HCT116 (cell line): Measurements from ENCODE around the gene GRK5.

Experiments used
- CTCF ChIP-seq, 3 experiments: fragments of 200-600 bp in 1 of 3; sonication (generic) in 1 of 3; IDR thresholded peaks in 2 of 3; conservative IDR thresholded peaks in 1 of 3; 2 replicates each; pipeline ENCODE4 v1.5.1; 2012 to 2017; ENCODE audit warnings: low read depth in 2 of 3, low read length in 2 of 3, antibody characterized with exemption in 1 of 3, borderline replicate concordance in 1 of 3, control low read depth in 1 of 3, mild to moderate bottlenecking in 1 of 3, mixed read lengths in 1 of 3, mixed run types in 1 of 3, moderate library complexity in 1 of 3; ENCODE audit not compliant: insufficient read depth in 1 of 3
- ZFX ChIP-seq: fragments of 450-650 bp; IDR thresholded peaks from 2 replicates; pipeline ENCODE4 v1.6.1; 2017

DNA sequence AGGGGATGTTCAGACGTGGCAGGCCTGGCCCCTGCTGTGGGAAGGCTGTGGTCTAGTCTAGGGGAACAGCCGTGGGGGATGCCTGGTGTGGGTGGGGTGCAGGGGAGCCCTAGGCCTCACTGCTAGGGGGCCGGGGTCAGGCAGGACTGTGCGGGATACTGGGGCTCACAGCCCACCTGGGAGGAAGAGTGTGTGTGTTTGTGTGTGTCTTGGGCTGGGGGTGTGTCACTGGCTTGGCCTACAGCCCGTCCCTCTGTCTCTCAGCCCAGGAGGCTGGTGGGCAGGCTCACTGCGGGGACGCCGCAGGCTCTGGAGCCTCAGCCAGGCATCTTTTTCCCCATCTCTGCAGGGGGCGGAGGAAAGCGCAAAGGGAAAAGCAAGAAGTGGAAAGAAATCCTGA is 118.8 kb downstream of the GRK5 start:
- TF ChIP-seq CTCF (IDR thresholded peaks at IDR 0.05 in 2 of 3, conservative IDR thresholded peaks at IDR 0.05 in 1 of 3; ENCODE audit: borderline replicate concordance in 1 of 3, insufficient read depth in 1 of 3, low read depth in 2 of 3, low read length in 2 of 3) (no peak), ZFX (no peak)
